CD4-positive, alpha-beta T cell treated with Interleukin-6 at 100 ng/mL for 8 hours (primary cell): Measurements from ENCODE around the gene ARFGAP3.

Source experiments
- DNase-seq: peaks from one replicate; pipeline ENCODE4 v3.0.0-alpha.2; 2020; ENCODE audit warnings: mixed read lengths, low spot score

Gene ARFGAP3

DNA sequence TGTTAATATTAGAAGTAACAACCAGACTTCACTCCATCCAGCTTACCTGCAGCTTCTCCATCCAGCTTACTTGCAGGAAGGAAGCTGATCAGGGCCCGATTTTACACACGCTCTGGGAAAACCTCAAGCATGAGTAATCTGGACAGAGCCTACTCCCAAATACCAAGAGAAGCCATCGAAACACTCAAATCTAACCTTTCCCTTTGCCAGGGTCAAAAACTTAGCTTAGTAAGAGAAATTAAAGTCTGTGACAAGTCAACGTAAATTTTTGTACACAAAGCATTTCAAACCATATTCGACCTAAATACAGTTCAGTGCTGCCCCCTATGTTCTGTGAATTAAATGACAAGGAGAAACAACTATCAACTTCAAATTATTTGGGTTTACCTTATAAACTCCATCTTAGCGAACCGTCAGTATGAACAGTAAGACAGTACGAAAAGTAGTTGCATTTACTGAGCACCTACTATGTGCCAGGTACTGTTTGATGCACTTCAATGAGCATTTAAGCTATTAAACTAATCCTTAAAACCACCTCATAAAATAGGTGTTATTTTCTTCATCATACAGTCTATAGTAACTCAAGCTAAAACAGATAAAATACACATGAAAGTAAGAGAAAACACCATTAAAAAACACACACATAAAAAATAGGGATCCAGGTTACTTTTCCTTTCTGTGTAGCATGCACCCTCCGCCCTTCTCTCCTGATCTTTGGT, 36.9 kb downstream of the ARFGAP3 start:
- no peak for DNase-seq

DNA sequence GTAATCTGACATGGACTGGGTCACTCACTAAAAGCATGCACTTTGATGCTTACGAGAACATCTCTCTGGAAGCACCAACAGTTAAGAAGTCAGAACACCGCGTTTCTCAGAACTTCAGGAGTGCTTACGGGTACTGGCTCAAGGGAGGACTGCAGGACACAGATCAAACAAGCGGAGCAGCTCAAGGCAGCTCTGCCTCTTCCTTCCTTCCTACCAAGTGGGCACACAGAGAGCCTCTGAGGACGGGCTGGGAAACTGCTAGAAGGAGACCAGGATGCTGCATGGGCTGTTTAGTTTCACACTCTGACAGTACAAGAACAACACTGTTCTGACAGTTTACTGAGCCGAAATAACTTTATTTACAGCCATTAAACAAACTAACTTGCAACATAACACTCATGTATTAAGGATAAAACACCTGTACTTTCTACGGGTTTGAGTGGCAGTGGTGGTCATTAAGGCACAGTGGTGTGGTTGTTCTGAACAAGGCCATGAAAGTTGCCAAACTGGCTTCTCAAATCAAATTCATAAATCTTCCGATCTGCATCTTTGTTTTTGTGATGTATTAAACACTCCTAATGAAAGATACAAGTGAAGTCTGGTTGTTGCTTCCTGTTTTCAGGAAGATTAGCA, 37.5 kb downstream of the ARFGAP3 start:
- DNase-seq, result no peak

DNA sequence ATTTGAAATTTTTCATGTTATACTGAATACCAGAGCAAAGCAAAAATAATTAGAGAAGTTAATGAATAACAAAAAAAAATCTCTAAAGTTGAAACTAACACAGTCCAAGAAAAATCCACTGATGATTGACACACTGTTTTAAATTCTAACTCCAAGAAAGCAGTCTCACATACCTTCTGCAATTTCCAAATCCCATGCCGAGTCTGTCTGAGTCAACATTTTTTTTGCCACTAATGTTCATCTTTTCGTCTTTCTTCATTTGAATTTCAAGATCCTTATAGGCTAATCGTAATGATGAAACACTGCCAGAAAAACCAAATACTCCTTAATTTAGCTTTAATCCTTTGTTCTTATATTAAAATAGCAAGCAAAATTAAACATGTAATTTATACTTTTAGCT, 39.5 kb downstream of the ARFGAP3 start:
- no peak for DNase-seq

DNA sequence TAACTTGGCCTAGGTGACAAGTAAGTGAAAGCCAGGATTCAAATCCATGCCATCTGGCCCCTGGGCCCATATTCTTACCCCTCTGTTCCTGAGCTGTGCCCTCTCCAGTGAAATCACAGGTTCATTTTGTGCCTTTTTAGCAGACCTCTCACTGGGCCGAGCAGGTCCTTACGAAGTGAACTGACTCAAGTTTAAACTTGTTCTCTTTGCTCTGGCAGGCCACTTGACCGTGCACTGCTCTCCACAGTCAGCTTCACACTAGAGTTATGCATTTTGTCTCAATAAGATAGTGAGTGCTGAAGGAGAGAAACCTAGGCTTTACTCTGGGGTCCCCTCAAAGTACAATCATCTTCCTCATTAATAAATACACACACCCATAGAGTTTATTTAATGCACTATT, 40.7 kb downstream of the ARFGAP3 start:
- no peak for DNase-seq

DNA sequence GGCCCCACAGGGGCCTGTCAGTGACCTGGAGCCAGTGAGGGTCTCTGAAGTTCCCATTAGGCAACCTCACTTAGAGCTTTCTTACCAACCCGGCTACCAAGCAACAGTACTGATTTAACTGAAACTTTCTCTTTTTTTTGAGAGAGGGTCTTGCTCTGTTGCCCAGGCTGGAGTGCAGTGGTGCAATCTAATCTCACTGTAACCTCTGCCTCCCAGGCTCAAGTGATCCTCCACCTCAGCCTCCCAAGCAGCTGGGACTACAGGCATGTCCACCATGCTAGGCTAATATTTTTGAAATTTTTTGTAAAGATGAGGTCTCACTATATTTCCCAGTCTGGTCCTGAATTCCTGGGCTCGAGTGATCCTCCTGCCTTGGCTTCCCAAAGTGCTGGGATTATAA, 42.5 kb downstream of the ARFGAP3 start:
- DNase-seq, result no peak

DNA sequence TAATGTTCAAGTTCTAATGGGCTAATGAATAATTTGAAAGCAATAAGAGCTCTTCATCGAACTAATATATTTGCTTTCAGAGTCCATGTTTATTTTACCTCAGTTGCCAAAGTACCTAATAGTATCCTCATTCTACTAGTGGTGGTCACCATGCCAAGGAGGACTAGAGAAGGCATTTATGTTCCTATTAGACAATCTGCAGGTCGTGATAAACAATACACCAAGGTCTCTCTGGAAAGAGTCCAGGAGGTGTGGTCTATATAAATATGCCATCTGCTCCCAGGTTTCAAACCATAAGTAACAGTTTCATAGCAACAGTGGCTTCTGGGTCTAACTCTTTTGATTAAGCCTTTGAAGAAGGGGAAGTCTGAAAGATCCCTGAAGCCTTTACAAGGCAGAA, 42.9 kb downstream of the ARFGAP3 start:
- DNase-seq, result no peak

DNA sequence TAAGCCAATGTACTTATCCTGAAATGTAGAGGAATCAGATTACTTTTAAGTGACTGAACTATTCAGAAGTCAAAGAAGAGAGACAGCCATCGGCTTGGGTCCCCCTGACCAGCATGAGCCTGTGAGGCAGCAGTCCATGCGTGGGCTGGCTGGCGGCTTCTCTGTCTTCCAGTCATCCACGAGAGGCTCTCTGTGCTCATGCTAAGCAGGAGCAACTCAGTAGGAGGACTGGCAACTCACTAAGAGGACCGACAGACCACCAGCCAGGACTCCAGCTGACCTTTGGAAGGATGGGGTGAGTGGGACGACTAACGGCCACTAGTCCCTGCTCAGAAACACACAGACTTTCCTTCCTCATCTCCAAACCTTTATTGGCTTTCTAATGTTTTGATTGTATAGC, 43.6 kb downstream of the ARFGAP3 start:
- no peak for DNase-seq

DNA sequence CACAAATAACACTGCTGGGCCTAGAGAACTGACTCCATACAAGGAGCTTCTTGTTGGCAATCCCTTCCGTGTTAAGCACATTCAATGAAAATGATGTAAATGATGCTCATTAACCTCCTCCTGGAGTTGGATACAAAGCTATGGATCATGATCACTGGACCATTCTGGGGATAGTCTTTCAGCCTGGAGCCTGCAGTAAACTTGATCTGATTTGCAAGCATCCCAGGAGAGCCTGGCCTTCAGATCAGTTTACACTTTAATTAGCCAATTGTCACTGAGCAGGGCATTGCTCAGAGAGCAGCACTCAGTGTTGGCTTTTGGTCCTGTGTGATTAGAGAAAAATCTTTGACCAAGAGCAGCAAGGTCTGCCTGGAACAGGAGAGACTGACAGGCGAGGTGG, 45.6 kb downstream of the ARFGAP3 start:
- no peak for DNase-seq

DNA sequence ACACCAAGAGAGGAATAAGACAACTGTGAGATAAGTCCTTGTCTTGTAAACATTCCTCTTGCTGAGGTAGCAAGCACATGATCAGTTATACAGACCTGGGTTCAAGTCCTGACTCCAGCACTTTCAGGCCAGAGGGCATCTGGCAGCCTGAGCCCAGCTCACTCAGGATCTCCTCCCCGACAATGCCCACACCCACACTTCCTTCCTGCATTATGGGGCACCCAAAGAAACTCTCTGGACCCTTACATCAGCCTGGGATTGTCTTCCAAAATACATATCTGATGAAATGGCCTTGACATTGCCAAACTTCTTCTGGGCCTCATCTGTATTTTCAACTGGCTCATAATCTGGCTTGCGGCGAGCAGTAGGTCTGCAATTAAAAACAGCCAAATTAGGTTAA, 48.6 kb downstream of the ARFGAP3 start:
- DNase-seq, result no peak

DNA sequence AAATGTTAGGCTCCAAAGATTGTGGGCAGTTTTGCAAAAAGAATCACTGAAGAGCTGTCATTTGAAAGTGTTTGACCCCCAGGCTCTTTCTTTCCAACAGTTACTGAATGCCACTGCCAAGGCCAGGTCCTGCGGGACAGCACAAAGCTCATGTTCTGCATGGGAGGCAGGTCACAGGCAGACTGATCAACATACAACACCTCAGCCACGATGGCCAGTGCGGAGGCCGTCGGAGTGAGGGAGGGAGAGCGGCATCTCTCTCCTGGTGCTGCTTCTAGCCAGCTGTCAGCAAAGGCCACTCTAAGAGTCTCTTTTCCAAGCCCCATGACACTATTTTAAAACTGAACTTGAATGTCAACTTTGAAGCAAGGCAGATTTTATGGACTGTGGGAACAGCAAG, 49.9 kb downstream of the ARFGAP3 start:
- no peak for DNase-seq

DNA sequence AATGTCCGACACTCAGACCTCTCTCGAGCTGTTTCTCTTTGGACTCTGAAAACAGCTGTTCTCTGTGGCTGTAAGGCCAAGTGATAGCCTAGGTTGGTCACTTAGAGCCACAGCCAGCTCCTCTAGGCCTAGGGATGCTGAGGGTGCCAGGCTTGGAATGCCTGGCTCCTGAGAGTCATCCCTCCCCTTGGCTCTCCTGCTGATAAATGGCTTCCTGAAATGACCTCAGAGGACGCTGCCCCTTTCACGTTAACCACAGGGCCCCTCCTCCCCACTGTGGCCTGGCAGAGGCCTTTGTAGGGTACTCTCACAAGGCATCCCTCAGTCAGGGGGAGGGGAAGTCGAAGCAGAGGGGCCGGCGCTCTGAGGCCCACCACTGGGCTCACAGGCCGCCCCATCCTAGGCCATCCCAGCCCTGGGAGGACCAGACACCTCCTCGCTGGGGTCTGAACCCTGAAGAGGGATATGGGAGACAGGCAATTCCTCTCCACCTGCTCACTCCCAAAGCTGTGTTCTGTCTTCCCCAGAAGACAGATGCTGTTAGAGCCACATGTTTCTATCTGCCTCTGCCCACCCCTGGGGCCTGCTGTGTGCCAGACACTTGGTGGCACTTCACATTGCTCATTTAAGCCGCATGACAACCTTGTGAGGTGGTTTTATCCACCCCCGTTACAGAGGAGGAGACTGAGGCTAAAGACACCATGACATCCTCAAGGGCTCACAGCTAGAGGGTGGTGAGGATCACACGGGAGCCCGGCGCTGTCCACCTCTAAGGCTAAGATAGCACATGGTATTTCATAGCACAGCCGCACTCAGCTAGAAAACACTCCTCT, 50.9 kb downstream of the ARFGAP3 start:
- DNase-seq, result no peak

DNA sequence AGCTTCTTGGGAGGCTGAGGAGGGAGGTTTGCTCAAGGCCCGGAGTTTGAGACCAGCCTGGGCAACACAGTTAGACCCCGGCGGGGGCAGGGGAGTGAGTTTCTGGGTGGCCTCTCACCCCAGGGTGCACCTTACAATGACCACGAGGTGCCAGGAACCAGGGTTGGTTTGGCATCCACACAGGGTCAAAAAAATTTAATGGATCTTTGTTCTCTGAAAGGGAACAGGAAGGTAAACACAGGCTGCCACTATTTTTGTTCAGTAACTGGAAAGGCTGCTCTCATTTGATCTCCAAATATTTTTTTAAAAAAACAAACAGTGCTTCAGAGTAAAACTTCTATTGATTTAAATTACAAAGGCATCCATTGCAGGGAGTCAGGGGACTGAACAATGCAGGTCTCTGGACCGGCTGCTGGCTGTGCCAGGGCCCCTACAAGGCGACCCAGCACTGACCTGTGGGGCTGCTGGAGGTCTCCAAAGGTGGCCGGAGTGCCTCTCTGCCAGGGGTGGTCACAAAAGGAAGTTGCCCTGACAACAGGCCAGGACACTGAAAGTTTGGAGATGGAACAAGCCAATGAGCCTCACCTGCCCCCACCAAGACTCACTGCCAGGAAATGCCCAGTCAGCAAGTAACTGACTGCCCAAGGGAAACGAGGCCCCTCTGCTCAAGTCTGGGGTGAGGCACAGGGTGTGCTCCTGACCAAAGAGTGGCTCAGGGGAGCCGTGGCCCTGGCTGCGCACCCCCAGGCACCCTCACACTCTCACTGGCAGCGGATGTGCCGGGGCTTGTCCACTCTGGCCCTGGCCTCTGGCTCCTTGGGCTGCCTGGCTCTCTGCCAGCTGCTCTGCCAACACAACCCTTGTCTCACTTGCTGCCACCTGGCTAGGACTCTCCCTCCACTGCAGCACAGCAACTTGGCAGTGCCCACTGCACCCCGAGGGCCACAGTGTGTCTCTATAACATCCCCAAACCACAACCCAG, 51.8 kb downstream of the ARFGAP3 start:
- DNase-seq, result no peak

DNA sequence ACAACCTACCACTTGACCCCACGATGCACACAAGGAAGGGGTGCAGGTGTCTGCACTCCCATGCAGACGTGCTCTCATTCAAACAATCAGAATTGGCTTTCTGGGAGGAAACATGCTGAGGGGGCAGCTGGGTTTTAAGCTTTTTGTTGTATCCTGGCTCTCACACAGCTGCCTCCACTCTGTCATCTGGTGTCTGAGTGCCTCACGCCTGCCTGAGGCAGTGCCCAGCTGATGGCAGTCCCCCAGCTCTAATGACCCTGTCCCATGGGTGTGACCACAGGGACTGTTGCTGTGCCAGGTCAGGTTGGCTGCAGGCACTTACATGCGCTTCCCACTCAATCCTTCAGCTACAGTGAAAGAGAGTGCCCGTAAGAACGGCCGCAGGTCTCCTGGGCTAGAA, 53.7 kb downstream of the ARFGAP3 start:
- DNase-seq, result no peak

DNA sequence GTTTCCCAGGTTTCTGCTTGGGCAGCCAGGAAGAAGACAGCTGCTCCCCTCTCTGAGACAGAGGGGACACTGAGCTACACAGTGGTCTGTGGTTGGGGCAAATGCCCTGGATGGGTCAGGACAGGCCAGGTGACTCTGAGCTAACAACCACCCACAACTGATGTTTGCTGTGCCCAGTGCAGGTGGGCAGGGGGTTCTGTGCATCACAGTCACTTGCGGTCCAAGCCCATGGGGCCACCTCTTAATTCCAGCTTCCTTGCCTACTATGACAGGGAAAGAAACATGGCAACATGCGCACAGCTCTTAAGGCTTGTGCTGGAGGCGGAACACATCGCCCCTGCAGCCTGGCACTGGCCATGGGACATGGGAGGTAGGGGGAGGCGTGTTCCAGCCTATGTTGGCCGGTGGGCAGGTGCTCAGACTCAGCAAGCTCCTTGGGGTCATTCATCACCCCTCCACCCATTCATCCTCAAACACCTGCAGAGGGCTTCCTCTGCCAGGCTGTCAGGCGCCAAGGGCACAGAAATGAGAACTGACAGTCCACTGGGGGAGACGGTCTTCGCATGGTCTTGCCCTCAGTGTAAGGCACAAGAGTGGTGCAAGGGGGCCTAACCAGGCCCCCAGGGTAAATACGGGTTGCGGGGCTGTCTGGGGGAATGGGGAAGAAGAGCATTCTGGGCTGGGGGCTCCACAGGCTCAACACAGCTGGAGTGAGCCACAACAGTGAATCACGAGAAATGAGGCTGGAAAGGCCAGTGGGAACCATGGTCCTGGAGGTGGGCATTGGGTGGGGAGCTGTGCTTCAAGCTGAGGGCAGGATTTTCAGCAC, 55.6 kb downstream of the ARFGAP3 start:
- no peak for DNase-seq

DNA sequence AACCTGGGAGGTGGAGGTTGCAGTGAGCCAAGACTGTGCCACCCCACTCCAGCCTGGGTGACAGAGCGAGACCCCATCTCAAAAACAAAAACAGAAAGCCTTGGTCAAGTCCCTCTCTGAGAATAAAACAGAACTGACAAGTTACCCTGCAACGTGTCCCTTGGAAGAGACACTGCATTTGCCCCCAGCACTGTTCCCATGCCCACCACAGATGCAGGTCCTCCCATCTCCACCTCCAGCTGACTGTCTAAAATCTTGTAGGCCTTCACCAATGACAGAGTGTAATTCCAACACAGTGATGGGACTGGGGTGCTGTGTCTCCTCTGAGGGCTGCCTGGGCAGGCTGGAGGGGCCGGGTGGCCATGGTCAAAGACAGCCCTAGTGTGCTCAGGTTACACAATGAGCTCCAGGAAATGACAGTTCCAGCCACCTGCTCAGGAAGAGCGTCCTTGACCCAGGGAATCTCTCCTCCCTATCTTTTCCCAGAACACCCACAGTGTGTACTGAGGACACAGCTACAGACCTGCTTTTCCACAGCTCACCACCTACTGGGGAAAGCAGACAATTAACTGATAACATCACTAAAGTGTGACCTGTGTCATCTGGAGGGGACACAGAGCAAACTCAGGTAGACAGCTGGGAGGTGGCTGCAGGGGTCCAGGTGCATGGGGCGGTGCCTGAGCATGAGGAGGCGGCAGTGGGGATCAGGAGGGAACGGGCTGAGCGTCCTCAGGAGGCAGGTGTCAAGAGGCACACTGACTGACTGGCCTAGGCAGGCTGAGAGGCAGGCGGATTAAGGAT, 56.4 kb downstream of the ARFGAP3 start:
- DNase-seq, result no peak

DNA sequence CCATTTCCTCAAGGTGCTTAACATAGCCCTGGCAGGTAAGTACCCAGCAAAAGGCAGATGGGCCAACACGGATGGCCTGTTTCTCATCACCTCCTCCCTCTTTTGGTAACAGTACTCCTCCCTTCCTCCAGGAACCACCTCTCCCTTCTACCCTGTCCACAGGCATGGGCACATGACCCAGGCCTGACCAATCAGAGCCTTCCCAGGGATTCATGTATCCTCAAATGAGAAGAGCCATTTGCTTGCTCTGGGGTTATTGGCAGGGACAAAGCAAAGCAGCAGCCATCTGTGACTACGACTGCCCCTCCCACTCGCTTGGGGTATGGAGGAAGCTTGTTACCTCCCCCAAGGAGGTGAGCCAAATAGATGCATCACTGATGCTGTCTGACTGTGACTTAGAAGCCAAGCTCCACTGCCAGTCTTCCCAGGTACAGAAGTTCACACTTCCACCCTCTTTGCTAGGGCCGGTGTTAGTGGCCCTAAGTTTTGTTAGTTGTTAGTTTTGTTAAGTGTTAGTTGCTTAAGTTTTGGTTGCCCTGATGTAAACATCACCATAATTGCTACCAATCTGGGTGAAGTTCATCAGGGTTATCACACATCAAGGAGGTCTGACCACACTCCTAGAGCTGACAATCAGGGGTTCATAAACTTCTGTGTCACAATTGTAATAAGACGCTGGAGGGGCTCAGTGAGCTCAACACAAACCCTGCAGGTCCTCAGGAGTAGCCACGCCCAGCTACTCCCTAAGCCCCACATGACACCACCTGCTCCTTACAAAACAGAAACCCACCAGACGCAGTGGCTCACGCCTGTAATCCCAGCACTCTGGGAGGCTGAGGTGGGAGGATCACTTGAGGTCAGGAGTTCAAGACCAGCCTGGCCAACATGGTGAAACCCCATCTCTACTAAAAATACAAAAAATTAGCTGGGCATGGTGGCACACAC, 57.3 kb downstream of the ARFGAP3 start:
- no peak for DNase-seq

DNA sequence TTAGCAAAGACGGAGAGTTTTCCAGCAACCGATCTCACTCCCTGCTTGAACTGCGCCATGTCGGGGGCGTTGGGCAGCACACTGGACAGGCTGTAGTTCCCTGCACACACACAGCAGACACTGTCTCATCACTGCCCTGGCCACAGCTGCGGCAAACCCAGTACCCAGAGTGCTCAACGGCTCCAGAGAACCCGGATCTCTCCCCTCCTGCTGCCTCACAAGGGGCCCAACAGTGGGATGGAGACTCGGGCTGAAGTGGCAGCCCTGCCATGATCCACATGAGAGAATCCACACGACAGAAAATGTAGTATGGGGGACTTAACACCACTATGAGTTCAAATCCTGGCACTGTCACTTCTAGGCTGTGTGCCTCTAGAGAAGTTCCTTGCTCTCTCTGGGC, 58.0 kb downstream of the ARFGAP3 start:
- DNase-seq, result no peak

DNA sequence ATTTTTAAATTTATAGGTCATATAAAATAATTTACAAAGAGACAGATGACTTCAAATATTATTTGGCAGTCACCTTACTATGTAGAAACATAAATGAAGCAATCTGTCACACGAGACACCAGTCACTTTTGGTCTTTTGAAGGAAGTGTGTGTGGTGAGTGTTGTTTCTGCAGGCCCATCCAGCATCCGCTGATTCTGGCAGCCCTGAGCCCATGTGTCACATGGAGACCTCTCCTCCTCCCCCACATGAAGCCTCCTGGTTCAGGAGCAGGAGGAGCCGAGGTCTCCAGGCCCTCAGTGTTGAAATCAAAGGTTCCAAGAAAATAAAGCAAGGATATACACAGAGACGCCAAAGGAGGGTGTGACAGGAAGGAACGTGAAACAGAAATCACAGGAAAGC, 60.1 kb downstream of the ARFGAP3 start:
- no peak for DNase-seq

DNA sequence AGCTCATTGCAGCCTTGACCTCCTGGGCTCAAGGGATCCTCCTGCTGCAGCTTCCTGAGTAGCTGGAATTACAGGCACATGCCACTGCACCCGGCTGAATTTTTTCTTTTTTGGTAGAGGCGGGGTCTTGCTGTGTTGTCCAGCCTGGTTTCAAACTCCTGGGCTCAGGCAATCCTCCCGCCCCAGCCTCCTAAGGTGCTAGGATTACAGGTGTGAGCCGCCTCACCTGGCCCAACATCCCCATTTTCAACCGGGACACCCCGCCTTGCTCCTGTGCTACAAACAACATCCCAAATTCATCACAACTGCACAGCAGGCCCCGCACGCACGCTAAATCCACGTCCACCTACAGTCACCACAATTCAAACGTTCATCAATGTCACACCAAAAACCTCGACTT, 61.0 kb downstream of the ARFGAP3 start:
- no peak for DNase-seq
